ENCODE results near the gene MDFIC. TPM values are rescaled to one million over a fixed set of nuclear protein-coding genes. Genes with fewer than 3 reads are reported as not detected.
A peak's percentile ranks its signal among the peaks of the same experiment; 100 is the strongest.
"Not testable (repeated sequence)": the region's sequence is repeated elsewhere in the genome, so short reads cannot be mapped to it uniquely, and the experiment has no call there.

Gene MDFIC, protein sequence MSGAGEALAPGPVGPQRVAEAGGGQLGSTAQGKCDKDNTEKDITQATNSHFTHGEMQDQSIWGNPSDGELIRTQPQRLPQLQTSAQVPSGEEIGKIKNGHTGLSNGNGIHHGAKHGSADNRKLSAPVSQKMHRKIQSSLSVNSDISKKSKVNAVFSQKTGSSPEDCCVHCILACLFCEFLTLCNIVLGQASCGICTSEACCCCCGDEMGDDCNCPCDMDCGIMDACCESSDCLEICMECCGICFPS
- total RNA-seq: 65.1 TPM
- polyA plus RNA-seq: 10 to 100 TPM; 68.5 to 99.9 (median 89.9) TPM

DNA sequence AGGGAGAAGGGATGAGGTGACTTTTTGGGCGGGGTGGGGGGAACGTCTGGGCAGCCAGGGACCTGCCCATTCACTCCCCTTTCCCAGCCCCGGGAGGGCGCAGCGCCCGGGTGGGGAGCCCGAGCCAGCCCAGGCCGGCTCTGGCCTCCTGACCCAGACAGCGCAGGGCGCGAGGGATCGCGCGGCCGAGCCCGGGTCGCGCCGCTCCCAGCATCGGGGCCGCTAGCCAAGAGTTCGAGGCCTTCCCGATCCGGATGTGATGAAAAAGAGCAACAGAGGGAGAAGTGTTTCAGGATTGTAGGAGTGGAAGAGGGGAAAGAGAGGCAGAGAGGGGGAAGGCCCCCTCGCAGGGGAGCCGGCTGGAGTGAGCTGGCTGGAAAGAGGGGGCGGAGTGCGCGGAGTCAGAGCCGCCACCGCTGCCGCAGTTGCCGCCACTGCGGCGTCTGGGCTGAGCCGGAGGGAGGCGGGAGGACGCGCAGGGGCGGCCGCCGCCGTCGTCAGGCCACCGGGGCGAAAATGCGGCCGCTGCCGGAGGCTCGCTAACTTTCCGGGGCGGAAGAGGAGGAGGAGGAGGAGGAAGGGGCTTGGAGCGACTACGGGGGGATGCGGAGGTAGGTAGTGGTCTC lies at the start of gene MDFIC:
TSS of gene MDFIC (plus strand) at position 69 of the 626 bp plus-strand sequence. CDS start 940 bp downstream, outside the sequence.
- H3K4me1 ChIP-seq (ENCODE audit: control insufficient read depth, insufficient read depth, low read length, poor library complexity, severe bottlenecking): peaks cover 40% of the 10 kb centered on the region
- Mint-ChIP-seq H3K4me3 (peak within 1 kb of the TSS; percentile 95 to 97 (median 96)), H3K27ac (peak within 1 kb of the TSS; percentile 95 to 96 (median 95))

DNA sequence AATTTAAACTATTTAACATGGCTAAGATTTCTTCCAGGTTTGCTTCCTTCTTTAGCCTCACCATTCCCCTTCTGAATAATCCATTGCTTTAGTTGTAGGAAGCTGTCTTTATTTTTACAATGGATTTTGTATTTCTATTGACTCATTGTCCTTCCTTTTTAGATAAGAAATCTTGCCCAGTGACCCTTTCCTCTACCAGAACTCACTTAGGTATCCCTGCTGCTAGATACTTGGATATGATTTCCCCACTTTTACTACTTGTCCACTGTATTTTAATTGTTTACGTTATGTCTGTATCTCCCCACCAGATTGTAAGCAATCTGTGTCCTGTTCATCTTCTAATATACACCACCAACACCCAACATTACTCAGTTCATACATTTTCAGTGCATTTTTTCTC lies 47.7 kb upstream of the MDFIC start:
- H3K4me1 Mint-ChIP-seq: peaks cover 0 to 2% (median 0%) of the 10 kb centered on the region in 4 donors
- H3K4me3 ChIP-seq (ENCODE audit: low read depth, low read length): no peak overlapping the region
- DNase-seq (no peak), ATAC-seq (ENCODE audit: low read depth in 2 of 2) (no peak)
- no peaks in the 10 kb centered on the region for H3K4me1 ChIP-seq (ENCODE audit: control insufficient read depth, insufficient read depth, low read length, poor library complexity, severe bottlenecking)
- H3K4me3 Mint-ChIP-seq: no peak overlapping the region
- H3K36me3 ChIP-seq (ENCODE audit: control insufficient read depth, insufficient read depth, low read length): no peaks in the 10 kb centered on the region
- no peak overlapping the region for H3K27ac Mint-ChIP-seq
- no peaks in the 10 kb centered on the region for H3K9me3 ChIP-seq (ENCODE audit: control insufficient read depth in 2 of 2, low read length in 2 of 2)
- H3K27ac ChIP-seq (ENCODE audit: insufficient read depth, low read length, poor library complexity, severe bottlenecking): no peak overlapping the region
- H3K27me3 ChIP-seq (ENCODE audit: control insufficient read depth, insufficient read depth, low read length): no peaks in the 10 kb centered on the region
- H3K36me3 Mint-ChIP-seq: no peaks in the 10 kb centered on the region
- H3K9me3 Mint-ChIP-seq: peaks cover 0 to 7% (median 2%) of the 10 kb centered on the region in 7 donors
- H3K27me3 Mint-ChIP-seq: peaks cover 8% of the 10 kb centered on the region

More for the DNA sequence above, at the start of gene MDFIC:
- Mint-ChIP-seq H3K36me3 (no peaks in the 10 kb centered on the region), H3K27me3 (no peaks in the 10 kb centered on the region), H3K9me3 (no peaks in the 10 kb centered on the region), H3K4me1 (peaks cover 31 to 59% (median 38%) of the 10 kb centered on the region in 4 donors)
- peak; percentile 48 to 69 (median 57) for DNase-seq
- Histone ChIP-seq H3K27ac (ENCODE audit: insufficient read depth, low read length, poor library complexity, severe bottlenecking) (peak within 1 kb of the TSS; percentile 90), H3K9me3 (ENCODE audit: control insufficient read depth in 2 of 2, low read length in 2 of 2) (no peaks in the 10 kb centered on the region), H3K4me3 (ENCODE audit: low read depth, low read length) (peak within 1 kb of the TSS; percentile 95), H3K27me3 (ENCODE audit: control insufficient read depth, insufficient read depth, low read length) (no peaks in the 10 kb centered on the region), H3K36me3 (ENCODE audit: control insufficient read depth, insufficient read depth, low read length) (no peaks in the 10 kb centered on the region)
- peak; percentile 47 to 54 for ATAC-seq (ENCODE audit: low read depth in 2 of 2)

DNA sequence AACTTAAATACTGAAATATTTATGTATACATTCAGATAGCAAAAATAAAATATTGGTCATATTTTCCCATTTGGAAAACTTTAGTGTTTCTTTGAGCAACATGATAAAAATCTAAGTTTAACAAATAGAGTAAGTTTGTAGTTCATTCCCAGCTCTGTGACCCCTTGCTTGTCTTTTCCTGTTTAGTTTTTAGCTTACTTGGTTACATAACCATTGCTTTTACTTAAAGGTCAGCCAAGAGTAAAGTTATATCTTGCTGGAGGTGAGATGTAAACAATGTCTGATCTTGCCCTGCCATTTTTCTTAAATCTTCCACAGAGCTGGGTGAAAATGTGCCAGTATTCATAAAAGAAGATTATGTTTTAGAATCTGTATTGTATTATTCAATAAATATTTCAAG lies 46.7 kb upstream of the MDFIC start:
- H3K36me3 ChIP-seq (ENCODE audit: control insufficient read depth, insufficient read depth, low read length): no peaks in the 10 kb centered on the region
- no peak overlapping the region for H3K4me3 ChIP-seq (ENCODE audit: low read depth, low read length)
- H3K9me3 ChIP-seq (ENCODE audit: control insufficient read depth in 2 of 2, low read length in 2 of 2): no peaks in the 10 kb centered on the region
- Mint-ChIP-seq H3K4me1 (peaks cover 0 to 4% (median under 1%) of the 10 kb centered on the region in 4 donors), H3K27me3 (peaks cover 8% of the 10 kb centered on the region), H3K27ac (no peak overlapping the region), H3K36me3 (peaks cover 3% of the 10 kb centered on the region), H3K4me3 (no peak overlapping the region), H3K9me3 (peaks cover 0 to 17% (median 2%) of the 10 kb centered on the region in 7 donors)
- ATAC-seq (ENCODE audit: low read depth in 2 of 2): no peak
- no peaks in the 10 kb centered on the region for H3K4me1 ChIP-seq (ENCODE audit: control insufficient read depth, insufficient read depth, low read length, poor library complexity, severe bottlenecking)
- H3K27ac ChIP-seq (ENCODE audit: insufficient read depth, low read length, poor library complexity, severe bottlenecking): no peak overlapping the region
- no peaks in the 10 kb centered on the region for H3K27me3 ChIP-seq (ENCODE audit: control insufficient read depth, insufficient read depth, low read length)
- no peak for DNase-seq

DNA sequence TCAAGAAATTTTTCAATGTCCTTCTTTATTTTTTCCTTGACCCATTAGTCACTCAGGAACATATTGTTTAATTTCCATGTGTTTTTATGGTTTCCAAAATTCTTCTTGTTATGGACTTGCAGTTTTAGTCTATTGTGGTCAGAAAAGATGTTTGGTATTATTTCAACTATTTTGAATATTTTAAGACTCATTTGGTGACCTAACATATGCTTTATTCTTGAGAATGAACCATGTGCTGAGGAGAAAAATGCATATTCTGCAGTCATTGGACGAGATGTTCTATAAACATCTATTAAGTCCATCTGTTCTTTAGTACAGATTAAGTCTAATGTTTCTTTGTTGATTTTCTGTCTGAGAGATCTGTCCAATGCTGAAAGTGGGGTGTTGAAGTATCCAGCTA lies 42.3 kb upstream of the MDFIC start:
- Histone ChIP-seq H3K4me3 (ENCODE audit: low read depth, low read length) (no peak overlapping the region), H3K27me3 (ENCODE audit: control insufficient read depth, insufficient read depth, low read length) (no peaks in the 10 kb centered on the region), H3K9me3 (ENCODE audit: control insufficient read depth in 2 of 2, low read length in 2 of 2) (no peaks in the 10 kb centered on the region), H3K36me3 (ENCODE audit: control insufficient read depth, insufficient read depth, low read length) (no peaks in the 10 kb centered on the region), H3K27ac (ENCODE audit: insufficient read depth, low read length, poor library complexity, severe bottlenecking) (no peak overlapping the region), H3K4me1 (ENCODE audit: control insufficient read depth, insufficient read depth, low read length, poor library complexity, severe bottlenecking) (no peaks in the 10 kb centered on the region)
- no peak overlapping the region for H3K27ac Mint-ChIP-seq
- H3K4me3 Mint-ChIP-seq: no peak overlapping the region
- H3K36me3 Mint-ChIP-seq: peaks cover 3% of the 10 kb centered on the region
- peaks cover 0 to 21% (median 5%) of the 10 kb centered on the region in 7 donors for H3K9me3 Mint-ChIP-seq
- H3K4me1 Mint-ChIP-seq: peaks cover 0 to 4% (median under 1%) of the 10 kb centered on the region in 4 donors
- DNase-seq: no peak
- ATAC-seq (ENCODE audit: low read depth in 2 of 2): no peak
- H3K27me3 Mint-ChIP-seq: peaks cover 8% of the 10 kb centered on the region

DNA sequence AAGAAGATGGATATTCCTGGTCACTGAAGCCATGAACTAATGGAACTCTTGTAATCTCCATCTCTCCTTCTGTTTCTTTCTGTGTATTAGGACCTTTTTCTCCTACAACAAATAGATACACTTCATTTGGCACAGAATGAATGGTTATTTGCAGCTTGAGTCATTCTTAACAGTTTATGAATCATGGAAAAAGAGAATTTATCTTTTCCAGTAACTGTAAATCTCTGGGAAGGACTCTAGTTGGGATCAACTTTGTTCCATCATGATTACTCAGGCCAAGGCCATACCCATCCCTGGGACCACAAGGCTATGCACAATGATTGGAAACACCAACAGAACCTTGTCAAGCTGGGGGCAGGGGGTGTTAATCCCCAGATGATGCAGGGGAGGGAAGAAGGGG lies 36.1 kb upstream of the MDFIC start:
- no peak overlapping the region for H3K27ac ChIP-seq (ENCODE audit: insufficient read depth, low read length, poor library complexity, severe bottlenecking)
- H3K9me3 ChIP-seq (ENCODE audit: control insufficient read depth in 2 of 2, low read length in 2 of 2): no peaks in the 10 kb centered on the region
- Mint-ChIP-seq H3K36me3 (no peaks in the 10 kb centered on the region), H3K27ac (no peak overlapping the region), H3K4me3 (no peak overlapping the region), H3K27me3 (no peaks in the 10 kb centered on the region), H3K9me3 (peaks cover 0 to 7% (median 0%) of the 10 kb centered on the region in 7 donors), H3K4me1 (peaks cover 0 to 2% (median 0%) of the 10 kb centered on the region in 4 donors)
- H3K4me3 ChIP-seq (ENCODE audit: low read depth, low read length): no peak overlapping the region
- DNase-seq: no peak
- H3K27me3 ChIP-seq (ENCODE audit: control insufficient read depth, insufficient read depth, low read length): no peaks in the 10 kb centered on the region
- no peaks in the 10 kb centered on the region for H3K36me3 ChIP-seq (ENCODE audit: control insufficient read depth, insufficient read depth, low read length)
- H3K4me1 ChIP-seq (ENCODE audit: control insufficient read depth, insufficient read depth, low read length, poor library complexity, severe bottlenecking): no peaks in the 10 kb centered on the region
- no peak for ATAC-seq (ENCODE audit: low read depth in 2 of 2)

DNA sequence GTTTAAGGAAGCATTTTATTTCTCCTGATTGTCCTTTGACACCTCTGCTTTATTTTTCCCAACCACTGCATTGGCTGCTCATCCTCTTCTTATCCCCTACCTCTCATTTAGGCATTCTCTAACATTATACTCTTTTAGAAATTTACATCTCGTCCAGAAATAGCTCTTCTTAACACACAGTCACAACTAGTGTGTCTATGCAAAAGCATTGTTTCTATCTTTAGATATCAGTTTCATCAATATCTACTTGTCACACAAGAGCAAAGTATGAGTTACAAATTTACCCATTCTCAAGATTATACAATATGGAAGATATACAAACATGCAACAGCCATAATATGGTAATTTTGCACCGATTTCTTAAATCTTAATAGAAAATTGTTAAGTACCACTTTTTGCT lies 35.7 kb upstream of the MDFIC start:
- Mint-ChIP-seq H3K36me3 (no peaks in the 10 kb centered on the region), H3K4me1 (peaks cover 0 to 2% (median 0%) of the 10 kb centered on the region in 4 donors), H3K27ac (no peak overlapping the region), H3K9me3 (peaks cover 0 to 4% (median 0%) of the 10 kb centered on the region in 7 donors), H3K4me3 (no peak overlapping the region), H3K27me3 (no peaks in the 10 kb centered on the region)
- Histone ChIP-seq H3K4me1 (ENCODE audit: control insufficient read depth, insufficient read depth, low read length, poor library complexity, severe bottlenecking) (no peaks in the 10 kb centered on the region), H3K9me3 (ENCODE audit: control insufficient read depth in 2 of 2, low read length in 2 of 2) (no peaks in the 10 kb centered on the region), H3K27me3 (ENCODE audit: control insufficient read depth, insufficient read depth, low read length) (no peaks in the 10 kb centered on the region), H3K4me3 (ENCODE audit: low read depth, low read length) (no peak overlapping the region), H3K27ac (ENCODE audit: insufficient read depth, low read length, poor library complexity, severe bottlenecking) (no peak overlapping the region), H3K36me3 (ENCODE audit: control insufficient read depth, insufficient read depth, low read length) (no peaks in the 10 kb centered on the region)
- no peak for ATAC-seq (ENCODE audit: low read depth in 2 of 2)
- DNase-seq: no peak

DNA sequence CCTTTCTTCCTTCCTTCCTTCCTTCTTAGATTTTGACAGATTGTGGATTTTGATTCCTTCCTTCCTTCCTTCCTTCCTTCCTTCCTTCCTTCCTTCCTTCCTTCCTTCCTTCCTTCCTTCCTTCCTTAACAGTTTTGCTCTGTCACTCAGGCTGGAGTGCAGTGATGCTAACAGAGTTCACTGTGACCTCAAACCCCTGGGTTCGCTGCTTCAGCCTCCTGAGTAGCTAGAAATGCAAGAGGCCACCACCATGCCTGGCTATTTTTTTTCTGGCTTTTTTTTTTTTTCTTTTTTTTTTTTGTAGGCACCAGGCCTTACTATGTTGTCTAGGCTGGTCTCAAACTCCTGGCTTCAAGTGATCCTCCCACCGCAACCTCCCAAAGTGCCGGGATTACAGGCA lies 32.8 kb upstream of the MDFIC start:
- ATAC-seq (ENCODE audit: low read depth in 2 of 2); H3K4me1 ChIP-seq (ENCODE audit: control insufficient read depth, insufficient read depth, low read length, poor library complexity, severe bottlenecking); DNase-seq; H3K27ac ChIP-seq (ENCODE audit: insufficient read depth, low read length, poor library complexity, severe bottlenecking); H3K4me1 Mint-ChIP-seq; H3K27ac Mint-ChIP-seq; H3K4me3 Mint-ChIP-seq; H3K36me3 Mint-ChIP-seq; H3K27me3 Mint-ChIP-seq; H3K4me3 ChIP-seq (ENCODE audit: low read depth, low read length); H3K9me3 ChIP-seq (ENCODE audit: control insufficient read depth in 2 of 2, low read length in 2 of 2); H3K27me3 ChIP-seq (ENCODE audit: control insufficient read depth, insufficient read depth, low read length); H3K36me3 ChIP-seq (ENCODE audit: control insufficient read depth, insufficient read depth, low read length); H3K9me3 Mint-ChIP-seq: not testable (repeated sequence)
